GM12864 (cell line): ENCODE data around the gene KHDRBS2.

Source experiments
- DNase-seq: peaks from one replicate; pipeline ENCODE4 v3.0.0-alpha.2; 2011; ENCODE audit warnings: low read depth
- H3K4me3 ChIP-seq: 2 replicates; pipeline ENCODE4 v1.5.1; 2011; ENCODE audit warnings: mild to moderate bottlenecking, low read depth, low read length, control low read depth
- CTCF ChIP-seq: IDR thresholded peaks from 2 replicates; pipeline ENCODE4 v1.5.1; 2011; ENCODE audit warnings: low read depth, mild to moderate bottlenecking, moderate library complexity, low read length, control low read depth, inconsistent platforms; ENCODE audit errors: missing control alignments

The KHDRBS2 gene

GRCh38 chr6:62090442-62091229 is 195.4 kb downstream of the KHDRBS2 start:
- no peak overlapping the region for H3K4me3 ChIP-seq
- no peak for TF ChIP-seq CTCF
- no peak for DNase-seq

GRCh38 chr6:62089781-62090180 is 196.2 kb downstream of the KHDRBS2 start:
- no peak overlapping the region for H3K4me3 ChIP-seq
- DNase-seq = no peak
- no peak for TF ChIP-seq CTCF

GRCh38 chr6:62086047-62086446 is 200.0 kb downstream of the KHDRBS2 start:
- no peak overlapping the region for H3K4me3 ChIP-seq
- DNase-seq = no peak
- TF ChIP-seq CTCF = no peak

GRCh38 chr6:62075869-62076268 is 210.2 kb downstream of the KHDRBS2 start:
- TF ChIP-seq CTCF = no peak
- no peak overlapping the region for H3K4me3 ChIP-seq
- DNase-seq = no peak

- no peak overlapping the region for H3K4me3 ChIP-seq
- no peak for DNase-seq
- TF ChIP-seq CTCF = no peak
Measured at GRCh38 chr6:62059901-62060300, 226.1 kb downstream of the KHDRBS2 start.

GRCh38 chr6:62057300-62057699 is 228.7 kb downstream of the KHDRBS2 start:
- TF ChIP-seq CTCF = no peak
- no peak for DNase-seq
- no peak overlapping the region for H3K4me3 ChIP-seq

- DNase-seq = no peak
- no peak for TF ChIP-seq CTCF
- H3K4me3 ChIP-seq = no peak overlapping the region
Measured at GRCh38 chr6:62045502-62045901, 240.5 kb downstream of the KHDRBS2 start.
